Activated T-cell treated with anti-CD3 and anti-CD28 coated beads, Interleukin-2, amount 50 U/mL, for 24 hours (primary cell): ENCODE results near the gene EIF4E3.

Experiments used
- DNase-seq: peaks from one replicate; pipeline ENCODE4 v3.0.0-alpha.2; 2020
- H3K27ac Mint-ChIP-seq: 2 replicates; pipeline ENCODE4 v1.8.0; 2020; ENCODE audit warnings: mild to moderate bottlenecking, mixed read lengths
- H3K27me3 Mint-ChIP-seq: 2 replicates; pipeline ENCODE4 v1.8.0; 2020; ENCODE audit warnings: mixed read lengths
- H3K36me3 Mint-ChIP-seq: 2 replicates; pipeline ENCODE4 v1.8.0; 2020; ENCODE audit warnings: low read depth, mixed read lengths
- H3K4me1 Mint-ChIP-seq: 2 replicates; pipeline ENCODE4 v1.8.0; 2020; ENCODE audit warnings: low read depth, mixed read lengths
- H3K4me3 Mint-ChIP-seq: 2 replicates; pipeline ENCODE4 v1.8.0; 2020; ENCODE audit warnings: mild to moderate bottlenecking, moderate library complexity, mixed read lengths
- H3K9me3 Mint-ChIP-seq: 2 replicates; pipeline ENCODE4 v1.8.0; 2020; ENCODE audit warnings: mixed read lengths

The EIF4E3 gene

DNA sequence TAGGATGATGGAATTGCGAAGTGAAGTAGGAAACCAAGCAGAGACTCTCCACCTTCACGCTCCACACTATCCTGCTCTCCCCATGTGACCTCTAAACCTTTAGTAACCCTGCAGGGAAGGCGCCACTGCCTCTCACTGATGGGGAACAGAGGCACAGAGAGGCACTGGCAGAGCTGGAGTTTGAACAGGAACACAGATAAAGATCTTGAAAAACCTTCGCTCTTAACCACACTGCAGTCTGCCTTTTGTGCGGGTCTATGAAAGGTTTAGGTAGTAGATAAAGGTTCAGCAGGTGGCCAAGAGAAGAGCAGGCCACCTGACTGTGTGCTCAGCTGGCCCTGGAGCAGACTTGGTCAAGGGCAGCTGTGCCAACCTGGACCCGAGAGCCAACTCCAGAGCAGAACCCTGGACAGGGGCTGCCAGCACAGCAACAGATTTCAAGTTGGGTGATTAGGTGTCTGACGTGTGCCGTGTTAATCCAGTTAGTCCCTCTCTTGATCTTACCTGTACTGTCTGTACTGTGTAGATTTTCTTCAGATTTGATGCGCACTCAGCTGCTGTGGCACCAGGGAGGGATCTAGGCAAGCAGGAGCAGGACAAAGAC, 15.2 kb downstream of the EIF4E3 start:
- H3K27me3 Mint-ChIP-seq = no peaks in the 10 kb centered on the region
- peaks cover 44% of the 10 kb centered on the region for H3K36me3 Mint-ChIP-seq
- peaks cover 87% of the 10 kb centered on the region for H3K4me1 Mint-ChIP-seq
- no peak for DNase-seq
- peak overlapping the region; percentile 79 for H3K27ac Mint-ChIP-seq
- no peaks in the 10 kb centered on the region for H3K9me3 Mint-ChIP-seq
- no peak overlapping the region for H3K4me3 Mint-ChIP-seq

DNA sequence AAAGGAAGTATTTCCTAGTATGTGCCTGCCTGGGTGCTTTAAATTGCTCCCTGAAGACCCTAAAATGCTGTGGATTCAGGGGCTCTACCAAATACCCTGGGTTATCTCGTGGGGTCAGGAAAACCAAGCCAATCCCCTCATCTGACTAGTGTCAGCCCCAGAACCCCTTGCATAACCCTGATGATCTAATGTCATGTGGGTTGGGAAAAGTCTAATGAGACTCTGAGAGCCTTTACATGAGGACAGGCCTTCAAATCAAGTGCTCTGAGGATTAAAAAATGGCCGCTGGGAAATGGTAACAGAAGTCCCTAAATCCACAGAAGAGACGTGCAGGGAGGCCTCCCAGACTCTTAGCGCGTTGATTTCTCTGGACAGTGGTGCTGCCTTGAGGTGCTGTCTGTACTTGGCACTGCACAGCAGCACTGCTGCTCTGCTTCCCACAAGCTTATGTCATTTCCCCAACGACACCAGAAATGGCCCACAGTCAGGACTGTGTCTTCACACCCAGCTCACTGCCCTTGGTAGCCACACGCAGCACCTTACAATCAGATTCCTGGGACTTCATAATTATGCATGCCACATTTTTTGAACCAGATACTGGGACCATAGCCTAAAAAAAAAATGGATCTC, 16.6 kb downstream of the EIF4E3 start:
- H3K9me3 Mint-ChIP-seq = no peaks in the 10 kb centered on the region
- H3K4me3 Mint-ChIP-seq = no peak overlapping the region
- H3K4me1 Mint-ChIP-seq = peaks cover 87% of the 10 kb centered on the region
- no peaks in the 10 kb centered on the region for H3K27me3 Mint-ChIP-seq
- peaks cover 52% of the 10 kb centered on the region for H3K36me3 Mint-ChIP-seq
- H3K27ac Mint-ChIP-seq = peak overlapping the region; percentile 57
- no peak for DNase-seq

DNA sequence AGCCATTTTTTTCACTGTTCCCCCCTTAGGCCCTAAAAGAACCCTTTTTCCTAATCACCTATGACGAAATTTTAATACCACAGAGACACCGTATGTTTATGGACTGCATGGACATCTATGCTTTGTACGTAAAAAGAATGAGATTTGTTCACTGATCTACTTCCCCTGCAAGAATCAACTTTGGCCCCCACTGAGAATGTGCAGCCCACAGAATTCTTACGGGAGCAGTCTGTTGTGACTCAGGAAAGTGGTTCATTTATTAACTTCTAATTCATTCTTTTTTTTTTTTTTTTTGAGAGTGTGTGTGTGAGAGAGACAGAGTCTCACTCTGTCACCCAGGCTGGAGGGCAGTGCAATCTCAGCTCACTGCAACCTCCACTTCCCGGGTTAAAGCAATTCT, 17.6 kb downstream of the EIF4E3 start:
- H3K4me1 Mint-ChIP-seq = peaks cover 87% of the 10 kb centered on the region
- H3K4me3 Mint-ChIP-seq = no peak overlapping the region
- no peaks in the 10 kb centered on the region for H3K9me3 Mint-ChIP-seq
- H3K36me3 Mint-ChIP-seq = peaks cover 53% of the 10 kb centered on the region
- no peak for DNase-seq
- no peaks in the 10 kb centered on the region for H3K27me3 Mint-ChIP-seq
- H3K27ac Mint-ChIP-seq = peak overlapping the region; percentile 71

DNA sequence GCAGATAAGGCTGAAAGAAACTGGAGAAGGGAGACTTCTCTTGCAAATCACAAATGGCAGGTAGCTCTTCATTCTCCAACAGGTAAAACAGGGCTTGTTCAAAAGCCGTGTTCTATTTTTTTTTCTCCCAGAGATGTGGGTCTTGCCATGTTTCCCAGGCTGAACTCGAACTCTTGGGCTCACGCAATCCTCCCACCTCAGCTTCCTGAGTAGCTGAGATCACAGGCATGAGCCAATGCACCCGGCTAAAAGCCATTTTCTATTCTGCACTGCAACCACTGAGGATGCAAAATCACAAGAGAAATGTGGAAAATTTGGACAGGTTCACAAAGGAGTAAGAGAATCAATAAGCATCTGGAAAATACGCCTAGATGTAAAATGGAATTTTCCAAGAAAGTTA, 19.5 kb downstream of the EIF4E3 start:
- no peak for DNase-seq
- H3K4me3 Mint-ChIP-seq = no peak overlapping the region
- H3K27ac Mint-ChIP-seq = peak overlapping the region; percentile 20
- no peaks in the 10 kb centered on the region for H3K9me3 Mint-ChIP-seq
- no peaks in the 10 kb centered on the region for H3K27me3 Mint-ChIP-seq
- H3K36me3 Mint-ChIP-seq = peaks cover 58% of the 10 kb centered on the region
- peaks cover 88% of the 10 kb centered on the region for H3K4me1 Mint-ChIP-seq

DNA sequence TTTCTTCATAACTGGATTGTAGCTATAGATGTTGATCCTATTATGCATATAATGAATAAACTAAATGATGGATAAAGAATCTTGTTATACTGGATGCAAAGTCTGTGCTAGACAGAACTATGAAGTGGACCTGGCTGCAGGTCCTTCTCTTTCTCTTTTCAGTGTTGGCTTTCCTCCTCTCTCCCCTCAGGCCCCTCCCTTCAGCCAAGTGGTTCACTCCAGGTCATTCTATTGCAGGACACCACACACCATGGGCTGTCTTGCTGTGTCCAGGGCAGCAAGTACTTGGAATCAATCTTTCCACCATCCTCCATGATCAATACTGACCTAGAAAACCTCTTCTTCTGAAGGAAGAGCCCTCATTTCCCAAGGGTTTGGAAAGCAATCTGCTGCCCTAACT, 20.3 kb downstream of the EIF4E3 start:
- H3K27me3 Mint-ChIP-seq = no peaks in the 10 kb centered on the region
- H3K36me3 Mint-ChIP-seq = peaks cover 53% of the 10 kb centered on the region
- no peak for DNase-seq
- no peak overlapping the region for H3K4me3 Mint-ChIP-seq
- peak overlapping the region; percentile 61 for H3K27ac Mint-ChIP-seq
- peaks cover 84% of the 10 kb centered on the region for H3K4me1 Mint-ChIP-seq
- H3K9me3 Mint-ChIP-seq = no peaks in the 10 kb centered on the region

DNA sequence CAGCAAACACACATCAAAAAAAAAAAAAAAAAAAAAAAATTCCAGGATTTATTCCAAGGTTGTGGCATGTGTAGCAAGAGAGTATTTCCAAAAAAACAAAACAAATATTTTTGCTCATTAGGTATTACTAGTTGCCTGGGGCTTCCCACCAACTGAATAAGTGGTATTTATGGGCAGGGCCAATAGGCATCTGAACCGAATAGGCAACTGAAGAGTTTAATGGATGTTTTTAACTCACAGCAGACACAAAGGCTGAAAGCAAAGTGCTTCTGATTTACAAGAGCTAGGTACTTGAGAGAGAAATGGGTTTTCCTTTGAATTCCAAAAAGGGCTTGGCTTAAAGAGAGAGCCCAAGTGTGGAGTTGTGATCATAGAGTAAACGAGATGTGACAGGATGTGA, 21.4 kb downstream of the EIF4E3 start:
- Mint-ChIP-seq H3K9me3 (no peaks in the 10 kb centered on the region), H3K27ac (peak overlapping the region; percentile 93), H3K27me3 (no peaks in the 10 kb centered on the region), H3K36me3 (peaks cover 49% of the 10 kb centered on the region), H3K4me1 (peaks cover 75% of the 10 kb centered on the region), H3K4me3 (no peak overlapping the region)
- DNase-seq = no peak

DNA sequence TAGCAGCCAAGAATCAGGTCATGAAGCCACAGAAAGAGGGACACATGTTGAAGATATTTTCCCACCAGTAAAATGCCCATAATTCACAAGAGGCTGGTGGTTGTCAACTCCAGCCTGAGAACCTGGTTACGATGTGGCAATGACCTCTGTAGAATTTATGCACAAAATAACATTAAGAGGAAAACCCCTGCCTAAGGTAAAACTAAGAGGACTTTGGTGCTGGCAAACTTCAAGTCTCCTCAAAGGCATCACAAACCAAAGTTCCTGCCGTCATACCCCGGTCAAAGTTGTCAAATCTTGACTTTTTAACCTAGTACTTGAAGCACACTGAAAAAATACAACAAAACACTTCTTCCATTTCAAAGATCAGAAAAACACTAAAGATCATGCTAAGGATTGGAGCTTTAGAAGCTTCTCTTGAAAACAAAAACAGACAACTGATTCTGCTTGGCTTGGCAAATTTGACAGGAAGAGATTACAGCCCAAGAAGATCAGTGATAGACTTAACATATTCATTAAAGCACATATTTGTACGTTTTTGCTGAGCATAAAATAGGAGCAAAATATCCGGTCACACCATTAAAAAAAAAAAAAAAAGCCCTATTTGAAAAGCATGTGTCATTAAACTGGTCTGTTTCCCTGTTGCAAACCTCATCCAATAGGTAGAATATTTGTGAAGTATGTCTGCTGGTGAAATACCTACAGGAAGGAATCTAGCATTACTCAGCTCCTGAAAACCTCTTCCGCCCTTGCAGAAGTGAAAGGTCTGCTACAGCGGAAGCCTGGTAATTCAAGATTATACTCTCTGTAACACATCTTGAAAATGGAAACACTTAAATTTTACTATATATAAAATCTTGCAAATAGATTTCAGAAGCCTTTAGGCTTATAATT, 22.8 kb downstream of the EIF4E3 start:
- H3K27ac Mint-ChIP-seq = peak overlapping the region; percentile 93
- peaks cover 63% of the 10 kb centered on the region for H3K4me1 Mint-ChIP-seq
- no peaks in the 10 kb centered on the region for H3K9me3 Mint-ChIP-seq
- peaks cover 51% of the 10 kb centered on the region for H3K36me3 Mint-ChIP-seq
- no peak for DNase-seq
- H3K27me3 Mint-ChIP-seq = no peaks in the 10 kb centered on the region
- H3K4me3 Mint-ChIP-seq = peak overlapping the region; percentile 67

DNA sequence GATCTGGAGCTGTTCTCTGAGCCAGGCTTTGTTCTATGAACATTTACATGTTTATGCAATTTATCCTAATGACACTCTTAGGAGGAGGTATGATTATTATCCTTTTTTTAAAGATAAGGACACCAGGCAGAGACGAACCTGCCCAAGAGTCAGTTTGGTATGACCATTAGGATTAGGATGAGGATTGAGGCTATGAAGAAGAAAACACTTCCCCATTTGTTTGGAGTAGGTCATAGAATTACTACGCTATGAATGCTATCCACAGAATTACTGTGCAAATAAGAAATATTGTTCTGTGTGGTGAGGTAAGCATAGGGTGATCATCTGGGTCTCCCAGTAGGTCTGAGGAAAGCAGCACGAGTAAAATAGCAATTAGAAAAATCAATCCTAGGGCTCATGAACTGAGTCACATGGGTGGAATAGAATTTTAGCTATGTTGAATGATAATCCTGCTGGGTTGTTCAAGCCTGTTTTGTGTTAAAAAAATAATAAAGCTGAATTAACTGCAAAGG, 23.9 kb downstream of the EIF4E3 start:
- Mint-ChIP-seq H3K4me1 (peaks cover 55% of the 10 kb centered on the region), H3K27ac (peak overlapping the region; percentile 93), H3K36me3 (peaks cover 44% of the 10 kb centered on the region), H3K4me3 (no peak overlapping the region), H3K27me3 (no peaks in the 10 kb centered on the region), H3K9me3 (no peaks in the 10 kb centered on the region)
- no peak for DNase-seq

DNA sequence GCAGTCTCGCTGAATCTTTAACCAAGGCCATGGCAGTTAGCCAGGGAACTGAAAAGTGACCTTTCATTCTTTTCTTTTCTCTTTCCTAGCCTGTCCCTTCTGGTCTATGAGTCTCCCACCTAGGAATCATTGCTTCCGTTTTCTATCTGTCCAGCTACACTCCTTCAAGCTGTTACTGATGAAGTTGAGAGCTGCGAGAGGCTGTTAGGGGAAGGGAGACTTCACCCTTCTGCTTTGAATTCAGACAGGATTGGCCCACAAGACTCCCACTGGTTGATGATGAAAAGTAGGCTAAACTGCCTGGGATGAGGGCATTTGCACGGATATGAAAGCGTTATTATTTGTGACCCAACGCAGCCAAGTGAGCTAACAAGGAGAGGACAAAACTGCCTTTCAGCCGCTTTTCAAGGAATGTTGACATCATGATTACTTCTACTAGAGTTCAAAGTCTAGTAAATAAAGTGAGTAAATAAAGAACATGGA, 30.2 kb downstream of the EIF4E3 start:
- no peaks in the 10 kb centered on the region for H3K27me3 Mint-ChIP-seq
- no peak overlapping the region for H3K27ac Mint-ChIP-seq
- H3K9me3 Mint-ChIP-seq = no peaks in the 10 kb centered on the region
- peaks cover 3% of the 10 kb centered on the region for H3K4me1 Mint-ChIP-seq
- DNase-seq = no peak
- H3K4me3 Mint-ChIP-seq = no peak overlapping the region
- peaks cover 63% of the 10 kb centered on the region for H3K36me3 Mint-ChIP-seq

DNA sequence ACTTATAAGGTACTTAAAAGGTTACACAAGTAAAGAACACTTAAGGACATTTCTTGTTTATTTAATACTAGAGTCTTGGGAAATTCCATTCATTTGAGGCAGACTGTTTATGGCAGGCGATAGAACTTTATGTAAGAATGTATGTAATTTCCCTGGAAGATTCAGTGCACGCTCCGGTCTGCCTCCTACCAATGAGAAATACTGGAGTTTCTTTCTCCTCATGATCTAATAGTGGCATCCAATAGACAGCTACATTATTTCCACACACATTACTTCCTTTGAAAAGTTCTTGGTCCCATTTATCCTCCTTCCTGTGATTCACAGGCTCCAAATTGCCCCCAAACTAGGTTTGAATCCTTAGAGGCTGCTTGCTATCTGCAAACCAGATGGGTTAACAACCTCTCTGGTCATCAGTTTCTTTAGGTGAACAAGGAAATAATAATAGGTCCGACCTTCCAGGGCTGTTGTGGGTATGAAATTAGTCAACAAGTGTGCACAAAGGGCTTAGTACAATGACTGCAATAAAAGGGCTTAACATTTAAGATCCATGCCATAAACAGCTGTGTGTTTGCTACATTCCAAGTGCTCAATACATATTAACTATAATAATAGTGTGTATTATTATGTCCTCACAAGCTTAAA, 30.7 kb downstream of the EIF4E3 start:
- no peak for DNase-seq
- Mint-ChIP-seq H3K4me1 (peaks cover 5% of the 10 kb centered on the region), H3K36me3 (peaks cover 65% of the 10 kb centered on the region), H3K27me3 (no peaks in the 10 kb centered on the region), H3K27ac (no peak overlapping the region), H3K4me3 (no peak overlapping the region), H3K9me3 (no peaks in the 10 kb centered on the region)

DNA sequence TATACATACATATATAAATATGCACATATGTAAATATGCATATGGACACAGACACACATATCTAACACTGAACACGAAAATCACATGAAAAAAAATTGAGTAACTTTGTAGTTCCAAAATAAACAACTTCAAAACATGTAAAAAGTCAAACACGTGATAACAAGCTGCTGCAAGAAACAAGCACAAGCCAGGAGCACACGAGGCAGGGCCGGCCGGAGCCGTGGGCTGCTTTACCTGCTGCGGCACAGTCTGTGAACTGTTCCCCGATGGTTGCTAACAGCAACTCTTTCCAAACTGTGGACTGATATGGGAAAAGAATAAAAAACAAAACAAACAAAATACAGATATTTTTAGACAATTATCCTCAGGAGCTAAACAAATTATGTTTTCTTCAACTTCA, 31.6 kb downstream of the EIF4E3 start:
- no peak overlapping the region for H3K4me3 Mint-ChIP-seq
- DNase-seq = no peak
- H3K27me3 Mint-ChIP-seq = no peaks in the 10 kb centered on the region
- H3K4me1 Mint-ChIP-seq = peaks cover 14% of the 10 kb centered on the region
- H3K36me3 Mint-ChIP-seq = peaks cover 70% of the 10 kb centered on the region
- H3K9me3 Mint-ChIP-seq = no peaks in the 10 kb centered on the region
- H3K27ac Mint-ChIP-seq = no peak overlapping the region

DNA sequence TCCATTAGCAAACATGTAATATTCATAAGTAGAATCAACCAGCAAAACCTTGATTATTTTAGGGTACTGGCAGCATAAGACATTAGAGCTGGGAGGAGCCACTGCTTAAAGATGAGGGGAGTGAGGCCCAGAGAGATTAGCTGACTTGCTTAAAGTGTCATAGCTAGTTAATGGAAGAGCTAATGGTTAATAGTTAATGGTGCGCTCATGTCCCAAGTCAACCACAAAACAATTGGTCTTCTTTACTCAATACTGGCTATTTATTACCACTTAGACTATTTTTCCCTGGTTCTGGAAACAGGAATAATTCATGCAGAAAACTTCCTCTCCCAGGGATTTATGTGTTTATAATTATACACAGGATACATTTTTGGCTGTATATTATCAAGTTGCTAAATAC, 33.1 kb downstream of the EIF4E3 start:
- peaks cover 23% of the 10 kb centered on the region for H3K4me1 Mint-ChIP-seq
- H3K27ac Mint-ChIP-seq = no peak overlapping the region
- H3K27me3 Mint-ChIP-seq = no peaks in the 10 kb centered on the region
- peaks cover 71% of the 10 kb centered on the region for H3K36me3 Mint-ChIP-seq
- H3K9me3 Mint-ChIP-seq = no peaks in the 10 kb centered on the region
- H3K4me3 Mint-ChIP-seq = no peak overlapping the region
- no peak for DNase-seq

DNA sequence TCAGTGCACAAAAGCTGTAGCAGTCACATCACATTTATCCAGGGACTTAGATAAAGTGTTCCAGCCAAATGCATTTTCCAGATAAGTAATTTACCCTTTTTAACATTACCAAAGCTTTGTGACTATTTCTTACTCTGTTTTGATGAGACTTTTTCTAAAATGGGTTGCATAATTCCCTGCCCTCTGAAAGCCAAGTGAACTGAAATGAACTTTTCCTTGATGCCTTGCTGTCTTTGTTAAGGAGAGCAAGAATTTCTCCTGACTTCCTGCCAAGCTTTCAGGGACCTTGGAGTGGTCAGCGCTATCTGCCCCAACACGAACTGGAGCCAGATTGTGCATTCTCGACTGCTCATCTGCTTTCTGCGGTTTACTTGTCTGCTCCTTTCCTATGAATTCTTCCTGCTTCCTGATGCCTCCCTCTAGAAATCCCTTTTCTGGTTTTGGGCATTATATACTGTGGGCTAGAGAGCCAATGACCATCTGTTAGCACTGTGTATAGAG, 34.8 kb downstream of the EIF4E3 start:
- Mint-ChIP-seq H3K27ac (peak overlapping the region; percentile 9), H3K4me3 (no peak overlapping the region), H3K27me3 (no peaks in the 10 kb centered on the region), H3K36me3 (peaks cover 76% of the 10 kb centered on the region), H3K9me3 (no peaks in the 10 kb centered on the region), H3K4me1 (peaks cover 27% of the 10 kb centered on the region)
- no peak for DNase-seq

DNA sequence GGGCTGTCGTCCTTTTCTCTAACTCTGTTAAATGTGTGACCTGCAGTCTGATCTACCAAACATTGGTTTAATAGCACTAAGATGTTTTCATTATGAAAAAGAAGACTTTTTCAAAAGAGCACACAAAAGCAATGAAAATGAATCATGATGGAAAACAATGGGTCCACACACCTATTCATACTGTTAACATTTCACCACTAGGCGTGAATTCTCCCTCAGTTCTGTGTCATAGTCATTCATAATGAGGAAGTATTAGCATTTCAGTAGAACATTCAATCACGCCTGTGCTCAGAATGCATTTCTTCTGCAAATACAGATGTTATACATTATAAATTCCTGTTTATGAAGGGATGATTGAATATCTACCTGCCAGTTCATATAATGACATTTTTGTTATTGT, 35.9 kb downstream of the EIF4E3 start:
- Mint-ChIP-seq H3K4me3 (no peak overlapping the region), H3K27ac (peak overlapping the region; percentile 17), H3K9me3 (no peaks in the 10 kb centered on the region), H3K36me3 (peaks cover 78% of the 10 kb centered on the region), H3K27me3 (no peaks in the 10 kb centered on the region), H3K4me1 (peaks cover 30% of the 10 kb centered on the region)
- no peak for DNase-seq
